PC-3 (cell line): ENCODE data around the gene COP1.

Source experiments
- CTCF ChIP-seq: fragments of 300-600 bp; sonication (generic); conservative IDR thresholded peaks from 2 replicates; pipeline ENCODE4 v1.5.1; 2017; ENCODE audit warnings: antibody characterized with exemption, low read depth, mild to moderate bottlenecking, low read length
- EZH2 ChIP-seq: fragments of 300-600 bp; sonication (generic); IDR thresholded peaks from one replicate; pipeline ENCODE4 v1.6.1; 2017; ENCODE audit warnings: antibody characterized with exemption, mild to moderate bottlenecking, low read length; ENCODE audit not compliant: unreplicated experiment
- EZH2phosphoT487 ChIP-seq: fragments of 300-600 bp; sonication (generic); IDR thresholded peaks from 2 replicates; pipeline ENCODE4 v1.6.1; 2018; ENCODE audit warnings: mild to moderate bottlenecking, antibody characterized with exemption, low read length, borderline replicate concordance

- TF ChIP-seq CTCF, result no peak
- TF ChIP-seq EZH2, result no peak
- no peak for TF ChIP-seq EZH2phosphoT487
Measured at GRCh38 chr1:176051402-176051801, 155.7 kb downstream of the COP1 start.
